H9 (cell line): ENCODE data around the gene ABHD8. TPM values are rescaled to one million over a fixed set of nuclear protein-coding genes. Genes with fewer than 3 reads are reported as not detected.

Experiments used
- DNase-seq: peaks from one replicate; pipeline ENCODE4 v3.0.0-alpha.2; 2017
- H2AFZ ChIP-seq: one replicate; pipeline ENCODE4 v1.6.1; 2013; ENCODE audit warnings: mild to moderate bottlenecking, low read length, control low read depth, moderate library complexity
- H2AK5ac ChIP-seq: 2 replicates; pipeline ENCODE4 v1.6.1; 2013; ENCODE audit warnings: low read length, control low read depth, mixed read lengths; ENCODE audit not compliant: insufficient read length
- H2BK120ac ChIP-seq: one replicate; pipeline ENCODE4 v1.6.1; 2013; ENCODE audit warnings: low read depth, mild to moderate bottlenecking, low read length, control low read depth, inconsistent platforms; ENCODE audit not compliant: poor library complexity, severe bottlenecking
- H2BK12ac ChIP-seq: 2 replicates; pipeline ENCODE4 v1.6.1; 2013; ENCODE audit warnings: low read length, control low read depth, mixed read lengths, low read depth; ENCODE audit not compliant: insufficient read length
- H2BK15ac ChIP-seq: 2 replicates; pipeline ENCODE4 v1.6.1; 2013; ENCODE audit warnings: low read depth, low read length, control low read depth
- H2BK20ac ChIP-seq: one replicate; pipeline ENCODE4 v1.6.1; 2013; ENCODE audit warnings: low read depth, mild to moderate bottlenecking, low read length, control low read depth, inconsistent platforms; ENCODE audit not compliant: poor library complexity, severe bottlenecking
- H2BK5ac ChIP-seq: 2 replicates; pipeline ENCODE4 v1.6.1; 2013; ENCODE audit warnings: low read length, control low read depth, mixed read lengths; ENCODE audit not compliant: insufficient read length
- H3K14ac ChIP-seq: 2 replicates; pipeline ENCODE4 v1.6.1; 2013; ENCODE audit warnings: low read length, control low read depth; ENCODE audit not compliant: insufficient read depth
- H3K18ac ChIP-seq: 2 replicates; pipeline ENCODE4 v1.6.1; 2013; ENCODE audit warnings: low read depth, mild to moderate bottlenecking, mixed read lengths, low read length, control low read depth; ENCODE audit not compliant: insufficient read length
- H3K23ac ChIP-seq: 2 replicates; pipeline ENCODE4 v1.6.1; 2013; ENCODE audit warnings: low read length, control low read depth, mixed read lengths, low read depth; ENCODE audit not compliant: insufficient read length
- H3K23me2 ChIP-seq: 2 replicates; pipeline ENCODE4 v1.6.1; 2013; ENCODE audit warnings: low read depth, mild to moderate bottlenecking, mixed read lengths, low read length, control low read depth; ENCODE audit not compliant: insufficient read length, poor library complexity, severe bottlenecking
- H3K27ac ChIP-seq: 2 replicates; pipeline ENCODE4 v1.5.1; 2013; ENCODE audit warnings: low read length, control low read depth, mixed read lengths, low read depth; ENCODE audit not compliant: insufficient read length
- H3K27me3 ChIP-seq: 2 replicates; pipeline ENCODE4 v1.6.1; 2013; ENCODE audit warnings: low read length, control low read depth, inconsistent platforms; ENCODE audit not compliant: insufficient read depth
- H3K4ac ChIP-seq: 2 replicates; pipeline ENCODE4 v1.6.1; 2013; ENCODE audit warnings: low read depth, mild to moderate bottlenecking, control low read depth, inconsistent platforms, low read length, moderate library complexity
- H3K4me1 ChIP-seq: 2 replicates; pipeline ENCODE4 v1.6.1; 2013; ENCODE audit warnings: low read length, control low read depth, inconsistent platforms; ENCODE audit not compliant: insufficient read depth
- H3K4me2 ChIP-seq: 2 replicates; pipeline ENCODE4 v1.6.1; 2013; ENCODE audit warnings: low read length, control low read depth, mixed read lengths; ENCODE audit not compliant: insufficient read length, insufficient read depth
- H3K56ac ChIP-seq: 2 replicates; pipeline ENCODE4 v1.6.1; 2013; ENCODE audit warnings: low read depth, mild to moderate bottlenecking, mixed read lengths, low read length, control low read depth; ENCODE audit not compliant: insufficient read length
- H3K79me1 ChIP-seq: 2 replicates; pipeline ENCODE4 v1.6.1; 2013; ENCODE audit warnings: low read depth, mild to moderate bottlenecking, moderate library complexity, low read length, control low read depth, inconsistent platforms; ENCODE audit not compliant: insufficient read depth, poor library complexity, severe bottlenecking
- H3K79me2 ChIP-seq: 2 replicates; pipeline ENCODE4 v1.6.1; 2013; ENCODE audit warnings: low read length, control low read depth, inconsistent platforms; ENCODE audit not compliant: insufficient read depth
- H3K9ac ChIP-seq: 2 replicates; pipeline ENCODE4 v1.6.1; 2013; ENCODE audit warnings: low read length, control low read depth, mixed read lengths; ENCODE audit not compliant: insufficient read length; ENCODE audit errors: extremely low read depth
- H3K9me3 ChIP-seq: one replicate; pipeline ENCODE4 v1.6.1; 2013; ENCODE audit warnings: low read depth, low read length, inconsistent platforms; ENCODE audit not compliant: control insufficient read depth
- H3T11ph ChIP-seq: one replicate; pipeline ENCODE4 v1.6.1; 2013; ENCODE audit warnings: mild to moderate bottlenecking, low read length, control low read depth, inconsistent platforms
- H4K20me1 ChIP-seq: one replicate; pipeline ENCODE4 v1.6.1; 2013; ENCODE audit not compliant: control insufficient read depth, insufficient read length, insufficient read depth
- H4K5ac ChIP-seq: 2 replicates; pipeline ENCODE4 v1.6.1; 2013; ENCODE audit warnings: low read depth, mild to moderate bottlenecking, mixed read lengths, low read length, control low read depth; ENCODE audit not compliant: insufficient read length
- H4K8ac ChIP-seq: replicated peaks from 2 replicates; pipeline ENCODE4 v1.6.1; 2013; ENCODE audit warnings: low read length, control low read depth, mixed read lengths, low read depth; ENCODE audit not compliant: insufficient read length
- H4K91ac ChIP-seq: 2 replicates; pipeline ENCODE4 v1.6.1; 2013; ENCODE audit warnings: low read depth, mild to moderate bottlenecking, moderate library complexity, mixed read lengths, low read length, control low read depth; ENCODE audit not compliant: insufficient read length
- H3K27ac Mint-ChIP-seq, 3 experiments: 2 replicates in 2 of 3; 3 replicates in 1 of 3; pipeline ENCODE4 v1.8.0; 2020 to 2021; ENCODE audit warnings: mixed read lengths in 3 of 3, mild to moderate bottlenecking in 1 of 3, moderate library complexity in 1 of 3
- H3K27me3 Mint-ChIP-seq: 2 replicates; pipeline ENCODE4 v1.8.0; 2021; ENCODE audit warnings: low read depth, mild to moderate bottlenecking, moderate library complexity, mixed read lengths
- H3K36me3 Mint-ChIP-seq, 3 experiments: 2 replicates in 2 of 3; 3 replicates in 1 of 3; pipeline ENCODE4 v1.8.0; 2020 to 2021; ENCODE audit warnings: low read depth in 3 of 3, mixed read lengths in 3 of 3; ENCODE audit not compliant: insufficient read depth in 1 of 3
- H3K4me1 Mint-ChIP-seq, 2 experiments: 2 replicates each; pipeline ENCODE4 v1.8.0; 2020; ENCODE audit warnings: mixed read lengths in 2 of 2
- H3K4me3 Mint-ChIP-seq, 2 experiments: 2 replicates in 1 of 2; 3 replicates in 1 of 2; pipeline ENCODE4 v1.8.0; 2020 to 2021; ENCODE audit warnings: mild to moderate bottlenecking in 2 of 2, mixed read lengths in 2 of 2, moderate library complexity in 1 of 2
- H3K9me3 Mint-ChIP-seq, 2 experiments: 2 replicates in 1 of 2; 3 replicates in 1 of 2; pipeline ENCODE4 v1.8.0; 2020; ENCODE audit warnings: mild to moderate bottlenecking in 2 of 2, mixed read lengths in 2 of 2, moderate library complexity in 1 of 2
- WGBS: extraction: QIAGEN DNeasy Blood & Tissue Kit; methylation state at CpG from one replicate; pipeline ENCODE4 v1.1.7; 2013; ENCODE audit warnings: missing lambda C conversion rate, low lambda C conversion rate, mixed read lengths; ENCODE audit not compliant: insufficient read length; ENCODE audit errors: extremely low coverage; 5-methylcytosine and 5-hydroxymethylcytosine counted together
- total RNA-seq: library from RNA; stranded (reverse); gene quantifications from 2 replicates; pipeline ENCODE4 v1.2.1, GENCODE V29; 2021
- TF ChIP-seq, protein P1 (sequence below): fragments of 200-600 bp; sonication (generic); conservative IDR thresholded peaks from 3 replicates; pipeline ENCODE4 v1.8.0; 2021; ENCODE audit warnings: antibody characterized with exemption, mild to moderate bottlenecking

ABHD8 gene
- total RNA-seq, 1 experiment from 2014 or later, result 11.7 TPM

DNA sequence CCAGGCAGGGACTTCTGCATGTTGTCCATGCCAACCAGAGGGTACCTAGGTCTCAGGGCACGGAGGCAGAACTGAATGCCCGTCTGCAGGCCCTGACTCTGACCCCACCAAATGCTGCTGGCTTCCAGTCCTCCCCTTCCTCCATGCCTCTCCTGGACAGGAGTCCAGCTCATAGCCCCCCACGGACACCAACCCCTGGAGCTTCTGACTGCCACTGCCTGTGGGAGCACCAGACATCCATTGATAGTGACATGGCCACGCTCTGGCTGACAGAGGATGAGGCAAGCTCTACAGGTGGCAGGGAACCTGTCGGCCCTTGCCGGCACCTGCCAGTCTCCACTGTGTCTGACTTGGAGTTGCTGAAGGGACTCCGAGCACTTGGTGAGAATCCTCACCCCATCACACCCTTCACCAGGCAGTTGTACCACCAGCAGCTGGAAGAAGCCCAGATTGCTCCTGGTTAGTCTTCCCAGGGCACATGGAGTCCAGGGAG, 19.7 kb downstream of the ABHD8 start:
- no peak overlapping the region for H3K4ac ChIP-seq
- no peak overlapping the region for H2BK12ac ChIP-seq
- no peak for DNase-seq
- H3K14ac ChIP-seq, result no peak overlapping the region
- no peak overlapping the region for H2BK5ac ChIP-seq
- H3K9me3 ChIP-seq, result no peaks in the 10 kb centered on the region
- H3K36me3 Mint-ChIP-seq, result peaks cover 25 to 31% (median 26%) of the 10 kb centered on the region in 3 experiments
- peak overlapping the region in 1 of 2 experiments; percentile 63; a peak in 1 of 5 replicates for H3K4me3 Mint-ChIP-seq
- peaks cover 4% of the 10 kb centered on the region for H4K20me1 ChIP-seq
- H3K56ac ChIP-seq, result no peak overlapping the region
- no peak overlapping the region for H3K9ac ChIP-seq
- no peak overlapping the region for H2BK20ac ChIP-seq
- H4K91ac ChIP-seq, result no peak overlapping the region
- no peaks in the 10 kb centered on the region; a peak in 1 of 5 replicates for H3K9me3 Mint-ChIP-seq
- H2BK15ac ChIP-seq, result no peak overlapping the region
- H2AFZ ChIP-seq, result no peak overlapping the region
- no peak overlapping the region for H3K27ac ChIP-seq
- H3K79me1 ChIP-seq, result no peaks in the 10 kb centered on the region
- TF ChIP-seq, protein P1, sequence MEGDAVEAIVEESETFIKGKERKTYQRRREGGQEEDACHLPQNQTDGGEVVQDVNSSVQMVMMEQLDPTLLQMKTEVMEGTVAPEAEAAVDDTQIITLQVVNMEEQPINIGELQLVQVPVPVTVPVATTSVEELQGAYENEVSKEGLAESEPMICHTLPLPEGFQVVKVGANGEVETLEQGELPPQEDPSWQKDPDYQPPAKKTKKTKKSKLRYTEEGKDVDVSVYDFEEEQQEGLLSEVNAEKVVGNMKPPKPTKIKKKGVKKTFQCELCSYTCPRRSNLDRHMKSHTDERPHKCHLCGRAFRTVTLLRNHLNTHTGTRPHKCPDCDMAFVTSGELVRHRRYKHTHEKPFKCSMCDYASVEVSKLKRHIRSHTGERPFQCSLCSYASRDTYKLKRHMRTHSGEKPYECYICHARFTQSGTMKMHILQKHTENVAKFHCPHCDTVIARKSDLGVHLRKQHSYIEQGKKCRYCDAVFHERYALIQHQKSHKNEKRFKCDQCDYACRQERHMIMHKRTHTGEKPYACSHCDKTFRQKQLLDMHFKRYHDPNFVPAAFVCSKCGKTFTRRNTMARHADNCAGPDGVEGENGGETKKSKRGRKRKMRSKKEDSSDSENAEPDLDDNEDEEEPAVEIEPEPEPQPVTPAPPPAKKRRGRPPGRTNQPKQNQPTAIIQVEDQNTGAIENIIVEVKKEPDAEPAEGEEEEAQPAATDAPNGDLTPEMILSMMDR, result no peak
- H4K8ac ChIP-seq, result no peak overlapping the region
- peaks cover 4 to 5% of the 10 kb centered on the region in 2 experiments; a peak in 2 of 4 replicates for H3K4me1 Mint-ChIP-seq
- no peaks in the 10 kb centered on the region for H3K4me1 ChIP-seq
- no peak overlapping the region for H2AK5ac ChIP-seq
- H3K27me3 Mint-ChIP-seq, result peaks cover 7% of the 10 kb centered on the region
- H3K4me2 ChIP-seq, result no peak overlapping the region
- no peaks in the 10 kb centered on the region; the same call in 1 of the 2 replicates for H3K27me3 ChIP-seq
- no CpG with 5 or more reads among the region's 7 CpGs for WGBS
- peaks cover 5% of the 10 kb centered on the region for H3K23me2 ChIP-seq
- H3K18ac ChIP-seq, result no peak overlapping the region
- no peak overlapping the region for H3K27ac Mint-ChIP-seq
- H3T11ph ChIP-seq, result no peak overlapping the region
- H2BK120ac ChIP-seq, result no peak overlapping the region
- no peaks in the 10 kb centered on the region for H3K79me2 ChIP-seq
- no peak overlapping the region for H4K5ac ChIP-seq
- no peak overlapping the region for H3K23ac ChIP-seq
